Ovary (tissue), 9 donors: Measurements from ENCODE around the gene JHY. TPM values are rescaled to one million over a fixed set of nuclear protein-coding genes. Genes with fewer than 3 reads are reported as not detected.

ENCODE experiments used
- DNase-seq, 5 donors: peaks; one replicate each; pipeline ENCODE4 v3.0.0-alpha.2; 2019 to 2020
- H3K27ac ChIP-seq, 2 donors: fragments of 200-600 bp; one replicate each; pipeline versions ENCODE4 v1.5.1 to v1.8.0; 2019 to 2022
- H3K27me3 ChIP-seq: fragments of 200-600 bp; one replicate; pipeline ENCODE4 v1.8.0; 2022
- H3K36me3 ChIP-seq: fragments of 200-600 bp; sonication (generic); one replicate; pipeline ENCODE4 v1.5.1; 2019
- H3K4me1 ChIP-seq: one replicate; pipeline ENCODE4 v1.8.1; 2013; ENCODE audit warnings: mild to moderate bottlenecking, moderate library complexity; ENCODE audit not compliant: insufficient read depth
- H3K4me3 ChIP-seq: fragments of 200-600 bp; sonication (generic); one replicate; pipeline ENCODE4 v1.5.1; 2017
- H3K9me3 ChIP-seq, 2 donors: fragments of 200-600 bp in 1 of 2; sonication (generic) in 1 of 2; one replicate each; pipeline versions ENCODE4 v1.5.1 to v1.8.1; 2013 to 2019; ENCODE audit warnings: mild to moderate bottlenecking in 1 of 2, moderate library complexity in 1 of 2
- EP300 ChIP-seq: sonication (generic); formaldehyde crosslinking; IDR thresholded peaks from one replicate; pipeline ENCODE4 v1.6.1; 2017; ENCODE audit warnings: antibody characterized with exemption
- POLR2A ChIP-seq: fragments of 450-650 bp; IDR thresholded peaks from one replicate; pipeline ENCODE4 v1.6.1; 2017; ENCODE audit warnings: antibody characterized with exemption, mild to moderate bottlenecking, moderate library complexity
- WGBS, 3 donors: extraction: QIAGEN DNeasy Blood & Tissue Kit in 1 of 3; methylation state at CpG; one replicate each; pipeline versions ENCODE4 v1.1.5 to v1.1.7; 2013 to 2017; 5-methylcytosine and 5-hydroxymethylcytosine counted together
- intact Hi-C, 4 donors: fragments of 100-400 bp; cut with DNase I; formaldehyde crosslinking; loops; one replicate each; pipeline versions ENCODE4 v1.11.0 to v1.15.1; 2022 to 2023
- polyA plus RNA-seq, 2 donors: library from polyadenylated mRNA; stranded (reverse); fragments of 200-250 nt in 1 of 2; fragments of 350-450 nt in 1 of 2; fragmentation: Illumina TruSeq in 1 of 2; extraction: RNeasy Lipid Tissue Mini Kit (QIAGEN cat#74804) in 1 of 2; gene quantifications; one replicate each; pipeline ENCODE4 v1.2.3, GENCODE V29; 2013 to 2014
- total RNA-seq, 7 donors: library from RNA; depleted of rRNA in 2 of 7; stranded (reverse); fragments of >200 nt in 2 of 7; fragmentation: NEBNext Ultra II Directional in 3 of 7; extraction: Animal tissue kit (Norgen Biotek cat#: 25700) in 3 of 7; gene quantifications; one replicate each; pipeline versions ENCODE4 v1.1.0 to v1.2.4, GENCODE V29; 2016 to 2023
- TF ChIP-seq, protein P1 (sequence below), 3 donors: fragments of 450-650 bp in 2 of 3; fragments of 200-600 bp in 1 of 3; IDR thresholded peaks; one replicate each; pipeline versions ENCODE4 v1.5.1 to v1.8.0; 2016 to 2022; ENCODE audit warnings: antibody characterized with exemption in 3 of 3, mild to moderate bottlenecking in 1 of 3
- donor health status: DM: no; HTN: no; CAD: no; lungs with moderate emphysema.
- donor health status: DM: no; HTN: no; CAD: no.
- donor health status: Bipolar disorder and iron deficiency.
- donor health status: DM: yes; HTN: yes; CAD: no.
- donor health status: DM: no; HTN: no; CAD: no.
- donor health status: DM: yes; HTN: yes; CAD: no.

JHY gene
- total and polyA plus RNA-seq, 9 donors = 2.2 to 7.9 (median 3.7) TPM

DNA sequence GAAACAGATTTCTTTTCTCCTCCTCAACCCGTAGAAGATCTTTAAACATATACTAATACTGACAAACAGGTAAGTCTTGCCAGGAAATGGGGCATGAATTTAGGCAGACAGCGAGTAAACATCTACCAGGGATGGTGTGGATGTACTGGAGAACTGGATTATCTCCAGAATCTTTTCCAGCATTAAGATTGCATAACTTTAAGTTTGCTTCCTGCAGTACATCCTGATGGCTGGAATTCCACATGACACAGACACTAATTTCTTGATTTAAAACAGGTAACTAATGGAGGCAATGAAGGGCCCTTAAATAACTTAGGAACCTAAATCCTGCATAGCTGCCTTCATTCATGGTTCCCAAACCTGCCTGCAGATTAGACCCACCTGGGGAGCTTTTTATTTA is 40.7 kb downstream of the JHY start:
- intact Hi-C loops = no loop called here
- H3K27me3 ChIP-seq = no peaks in the 10 kb centered on the region
- no peaks in the 10 kb centered on the region for H3K9me3 ChIP-seq
- H3K4me3 ChIP-seq = no peak overlapping the region
- TF ChIP-seq, protein P1, sequence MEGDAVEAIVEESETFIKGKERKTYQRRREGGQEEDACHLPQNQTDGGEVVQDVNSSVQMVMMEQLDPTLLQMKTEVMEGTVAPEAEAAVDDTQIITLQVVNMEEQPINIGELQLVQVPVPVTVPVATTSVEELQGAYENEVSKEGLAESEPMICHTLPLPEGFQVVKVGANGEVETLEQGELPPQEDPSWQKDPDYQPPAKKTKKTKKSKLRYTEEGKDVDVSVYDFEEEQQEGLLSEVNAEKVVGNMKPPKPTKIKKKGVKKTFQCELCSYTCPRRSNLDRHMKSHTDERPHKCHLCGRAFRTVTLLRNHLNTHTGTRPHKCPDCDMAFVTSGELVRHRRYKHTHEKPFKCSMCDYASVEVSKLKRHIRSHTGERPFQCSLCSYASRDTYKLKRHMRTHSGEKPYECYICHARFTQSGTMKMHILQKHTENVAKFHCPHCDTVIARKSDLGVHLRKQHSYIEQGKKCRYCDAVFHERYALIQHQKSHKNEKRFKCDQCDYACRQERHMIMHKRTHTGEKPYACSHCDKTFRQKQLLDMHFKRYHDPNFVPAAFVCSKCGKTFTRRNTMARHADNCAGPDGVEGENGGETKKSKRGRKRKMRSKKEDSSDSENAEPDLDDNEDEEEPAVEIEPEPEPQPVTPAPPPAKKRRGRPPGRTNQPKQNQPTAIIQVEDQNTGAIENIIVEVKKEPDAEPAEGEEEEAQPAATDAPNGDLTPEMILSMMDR (IDR thresholded peaks at IDR 0.05) = no peak
- TF ChIP-seq EP300 (no peak), POLR2A (no peak)
- no peak overlapping the region for H3K27ac ChIP-seq
- H3K36me3 ChIP-seq = no peaks in the 10 kb centered on the region
- WGBS, 3 donors = 81 to 86% (median 84%) methylated on average over 2 of the region's 2 CpGs
- DNase-seq = no peak
- no peaks in the 10 kb centered on the region for H3K4me1 ChIP-seq

DNA sequence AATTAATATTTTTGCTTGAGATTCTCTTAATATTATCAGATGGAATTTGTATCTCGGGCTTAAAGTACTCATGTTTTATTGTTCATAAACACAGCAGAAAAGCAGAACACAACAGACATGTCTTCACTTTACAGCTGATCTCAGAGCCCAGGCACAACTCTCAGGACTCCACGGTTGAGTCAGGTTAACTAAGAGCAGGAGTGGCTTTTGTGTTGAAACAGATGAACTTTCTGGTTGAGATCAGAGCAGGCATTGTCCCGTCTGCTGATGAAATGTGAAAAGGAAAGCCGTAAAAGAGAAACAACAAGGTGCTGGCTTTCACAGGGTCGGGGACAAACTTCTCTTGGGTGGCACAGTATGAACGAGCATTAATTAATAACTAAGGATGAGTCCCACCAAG is 49.0 kb downstream of the JHY start:
- Histone ChIP-seq H3K27ac (no peak overlapping the region), H3K4me3 (no peak overlapping the region), H3K4me1 (no peaks in the 10 kb centered on the region), H3K9me3 (no peaks in the 10 kb centered on the region), H3K36me3 (no peaks in the 10 kb centered on the region), H3K27me3 (no peaks in the 10 kb centered on the region)
- no peak for DNase-seq
- TF ChIP-seq, protein P1 (IDR thresholded peaks at IDR 0.05) = no peak
- no peak for TF ChIP-seq EP300
- TF ChIP-seq POLR2A = no peak
- intact Hi-C loops = no loop called here
- 77 to 86% (median 79%) methylated on average over 6 of the region's 6 CpGs for whole genome bisulfite sequencing, 3 donors

DNA sequence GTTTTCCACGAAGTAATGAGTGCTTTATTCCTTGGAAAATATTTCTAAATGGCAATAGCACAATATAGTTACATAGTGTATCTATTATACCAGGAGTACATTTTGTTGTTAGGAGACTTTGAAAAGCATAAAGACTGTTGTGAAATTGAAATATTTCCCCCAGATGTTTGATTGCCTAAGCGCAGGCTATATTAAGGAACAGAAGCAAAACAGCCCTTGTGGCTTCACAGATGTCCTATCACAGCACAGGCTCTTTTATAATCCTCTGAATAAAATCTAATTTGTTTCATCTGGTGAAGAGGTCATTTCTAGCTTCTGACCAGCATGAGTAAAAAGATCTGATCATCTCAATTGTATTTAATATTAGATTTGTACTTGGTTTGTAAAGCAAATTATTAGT is 50.9 kb downstream of the JHY start:
- 36 to 49% (median 41%) methylated on average over 2 of the region's 2 CpGs for WGBS, 3 donors
- Histone ChIP-seq H3K27ac (no peak overlapping the region), H3K4me1 (no peaks in the 10 kb centered on the region), H3K27me3 (no peaks in the 10 kb centered on the region), H3K4me3 (no peak overlapping the region), H3K9me3 (no peaks in the 10 kb centered on the region), H3K36me3 (no peaks in the 10 kb centered on the region)
- no peak for TF ChIP-seq EP300
- TF ChIP-seq, protein P1 (IDR thresholded peaks at IDR 0.05) = no peak
- no peak for TF ChIP-seq POLR2A
- intact Hi-C loops = no loop called here
- DNase-seq = no peak

DNA sequence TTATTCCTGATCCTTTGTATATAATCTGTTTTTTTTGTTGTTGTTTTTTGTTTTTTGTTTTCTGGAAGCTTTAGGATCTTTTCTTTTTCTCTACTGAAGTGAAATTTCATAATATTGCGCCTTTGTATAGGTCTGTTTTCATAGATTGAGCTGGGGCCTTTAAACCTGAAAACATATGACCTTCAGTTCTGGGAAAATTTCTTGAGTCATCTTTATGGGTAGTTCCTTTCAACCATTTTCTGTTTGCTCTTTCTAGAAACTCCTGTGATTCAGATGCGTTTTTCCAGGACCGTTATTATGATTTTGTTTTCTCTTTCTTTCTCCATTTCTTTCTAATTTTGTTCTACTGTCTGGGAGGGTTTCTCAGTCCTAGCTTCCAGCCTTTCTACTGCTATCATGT is 55.4 kb downstream of the JHY start:
- intact Hi-C loops = no loop called here
- Histone ChIP-seq H3K36me3 (no peaks in the 10 kb centered on the region), H3K4me3 (no peak overlapping the region), H3K27ac (no peak overlapping the region), H3K4me1 (no peaks in the 10 kb centered on the region), H3K27me3 (no peaks in the 10 kb centered on the region), H3K9me3 (no peaks in the 10 kb centered on the region)
- DNase-seq = no peak
- no peak for TF ChIP-seq POLR2A
- TF ChIP-seq, protein P1 (IDR thresholded peaks at IDR 0.05) = no peak
- TF ChIP-seq EP300 = no peak
- WGBS, 3 donors = 85 to 92% (median 89%) methylated on average over 3 of the region's 3 CpGs

DNA sequence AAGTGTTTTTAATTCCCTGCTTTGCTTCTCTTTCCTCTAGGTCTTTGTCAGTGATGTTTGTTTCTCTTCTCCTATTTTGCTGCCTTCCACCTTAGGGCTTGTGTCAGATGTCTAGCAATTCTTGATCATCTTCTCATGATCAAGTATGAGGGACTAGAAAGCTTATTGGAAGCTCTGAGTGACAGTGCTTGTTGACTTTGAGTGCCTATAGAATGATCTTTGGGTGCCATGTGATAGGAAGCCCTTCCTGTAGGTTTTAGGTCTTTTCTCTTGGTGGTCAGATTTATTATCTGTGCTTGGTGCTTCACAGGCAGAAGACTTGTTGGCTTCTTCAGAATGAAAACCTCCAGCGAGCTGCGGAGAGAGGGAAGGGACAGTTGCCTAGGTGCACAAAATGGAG is 56.0 kb downstream of the JHY start:
- no peaks in the 10 kb centered on the region for H3K27me3 ChIP-seq
- 90 to 98% (median 90%) methylated on average over 2 of the region's 2 CpGs for WGBS, 3 donors
- H3K27ac ChIP-seq = no peak overlapping the region
- no peaks in the 10 kb centered on the region for H3K36me3 ChIP-seq
- TF ChIP-seq POLR2A = no peak
- TF ChIP-seq, protein P1 (IDR thresholded peaks at IDR 0.05) = no peak
- TF ChIP-seq EP300 = no peak
- H3K9me3 ChIP-seq = no peaks in the 10 kb centered on the region
- no peak for DNase-seq
- H3K4me3 ChIP-seq = no peak overlapping the region
- intact Hi-C loops = no loop called here
- H3K4me1 ChIP-seq = no peaks in the 10 kb centered on the region
